HL-60 (cell line): Measurements from ENCODE around the gene AGO3.

Experiments used
- DNase-seq, 2 experiments: peaks; one replicate each; pipeline ENCODE4 v3.0.0-alpha.2; 2010 to 2020; ENCODE audit warnings: low read depth in 1 of 2, low spot score in 1 of 2
- H3K27ac ChIP-seq: fragments of 250-450 bp; sonication (Bioruptor Pico); replicated peaks from 2 replicates; pipeline ENCODE4 v1.5.1; 2020; ENCODE audit warnings: mild to moderate bottlenecking, moderate library complexity
- H3K27me3 ChIP-seq: fragments of 250-450 bp; sonication (Bioruptor Pico); 2 replicates; pipeline ENCODE4 v1.5.1; 2021; ENCODE audit warnings: mild to moderate bottlenecking, moderate library complexity; ENCODE audit not compliant: insufficient read depth, poor library complexity, severe bottlenecking
- H3K4me3 ChIP-seq: replicated peaks from 2 replicates; pipeline ENCODE4 v1.5.1; 2011; ENCODE audit warnings: mild to moderate bottlenecking, control low read depth, low read length; ENCODE audit not compliant: insufficient read depth
- GABPA ChIP-seq: IDR thresholded peaks from 2 replicates; pipeline ENCODE4 v1.6.1; 2012; ENCODE audit warnings: low read depth
- POLR2AphosphoS5 ChIP-seq: IDR thresholded peaks from 2 replicates; pipeline ENCODE4 v1.6.1; 2012; ENCODE audit warnings: low read depth
- SPI1 ChIP-seq: IDR thresholded peaks from 2 replicates; pipeline ENCODE4 v1.6.1; 2012; ENCODE audit warnings: low read depth, mild to moderate bottlenecking, borderline replicate concordance
- TF ChIP-seq, protein P1 (sequence below): IDR thresholded peaks from 2 replicates; pipeline ENCODE4 v1.6.1; 2012; ENCODE audit warnings: low read depth; ENCODE audit not compliant: insufficient replicate concordance
- TF ChIP-seq, protein P2 (sequence below): IDR thresholded peaks from one replicate; pipeline ENCODE4 v1.5.1; 2011; ENCODE audit warnings: low read length, control low read depth, inconsistent platforms; ENCODE audit not compliant: insufficient read depth

The AGO3 gene

GRCh38 chr1:35939484-35939883 lies 8.6 kb downstream of the AGO3 start:
- H3K27ac ChIP-seq, result no peak overlapping the region
- TF ChIP-seq GABPA (no peak), POLR2AphosphoS5 (no peak)
- TF ChIP-seq, protein P1, sequence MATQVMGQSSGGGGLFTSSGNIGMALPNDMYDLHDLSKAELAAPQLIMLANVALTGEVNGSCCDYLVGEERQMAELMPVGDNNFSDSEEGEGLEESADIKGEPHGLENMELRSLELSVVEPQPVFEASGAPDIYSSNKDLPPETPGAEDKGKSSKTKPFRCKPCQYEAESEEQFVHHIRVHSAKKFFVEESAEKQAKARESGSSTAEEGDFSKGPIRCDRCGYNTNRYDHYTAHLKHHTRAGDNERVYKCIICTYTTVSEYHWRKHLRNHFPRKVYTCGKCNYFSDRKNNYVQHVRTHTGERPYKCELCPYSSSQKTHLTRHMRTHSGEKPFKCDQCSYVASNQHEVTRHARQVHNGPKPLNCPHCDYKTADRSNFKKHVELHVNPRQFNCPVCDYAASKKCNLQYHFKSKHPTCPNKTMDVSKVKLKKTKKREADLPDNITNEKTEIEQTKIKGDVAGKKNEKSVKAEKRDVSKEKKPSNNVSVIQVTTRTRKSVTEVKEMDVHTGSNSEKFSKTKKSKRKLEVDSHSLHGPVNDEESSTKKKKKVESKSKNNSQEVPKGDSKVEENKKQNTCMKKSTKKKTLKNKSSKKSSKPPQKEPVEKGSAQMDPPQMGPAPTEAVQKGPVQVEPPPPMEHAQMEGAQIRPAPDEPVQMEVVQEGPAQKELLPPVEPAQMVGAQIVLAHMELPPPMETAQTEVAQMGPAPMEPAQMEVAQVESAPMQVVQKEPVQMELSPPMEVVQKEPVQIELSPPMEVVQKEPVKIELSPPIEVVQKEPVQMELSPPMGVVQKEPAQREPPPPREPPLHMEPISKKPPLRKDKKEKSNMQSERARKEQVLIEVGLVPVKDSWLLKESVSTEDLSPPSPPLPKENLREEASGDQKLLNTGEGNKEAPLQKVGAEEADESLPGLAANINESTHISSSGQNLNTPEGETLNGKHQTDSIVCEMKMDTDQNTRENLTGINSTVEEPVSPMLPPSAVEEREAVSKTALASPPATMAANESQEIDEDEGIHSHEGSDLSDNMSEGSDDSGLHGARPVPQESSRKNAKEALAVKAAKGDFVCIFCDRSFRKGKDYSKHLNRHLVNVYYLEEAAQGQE, result no peak
- no peak for DNase-seq
- no peaks in the 10 kb centered on the region for H3K27me3 ChIP-seq
- H3K4me3 ChIP-seq, result no peak overlapping the region

GRCh38 chr1:35945327-35945726 lies 14.4 kb downstream of the AGO3 start:
- TF ChIP-seq, protein P1, result no peak
- no peak for TF ChIP-seq POLR2AphosphoS5
- TF ChIP-seq, protein P2, sequence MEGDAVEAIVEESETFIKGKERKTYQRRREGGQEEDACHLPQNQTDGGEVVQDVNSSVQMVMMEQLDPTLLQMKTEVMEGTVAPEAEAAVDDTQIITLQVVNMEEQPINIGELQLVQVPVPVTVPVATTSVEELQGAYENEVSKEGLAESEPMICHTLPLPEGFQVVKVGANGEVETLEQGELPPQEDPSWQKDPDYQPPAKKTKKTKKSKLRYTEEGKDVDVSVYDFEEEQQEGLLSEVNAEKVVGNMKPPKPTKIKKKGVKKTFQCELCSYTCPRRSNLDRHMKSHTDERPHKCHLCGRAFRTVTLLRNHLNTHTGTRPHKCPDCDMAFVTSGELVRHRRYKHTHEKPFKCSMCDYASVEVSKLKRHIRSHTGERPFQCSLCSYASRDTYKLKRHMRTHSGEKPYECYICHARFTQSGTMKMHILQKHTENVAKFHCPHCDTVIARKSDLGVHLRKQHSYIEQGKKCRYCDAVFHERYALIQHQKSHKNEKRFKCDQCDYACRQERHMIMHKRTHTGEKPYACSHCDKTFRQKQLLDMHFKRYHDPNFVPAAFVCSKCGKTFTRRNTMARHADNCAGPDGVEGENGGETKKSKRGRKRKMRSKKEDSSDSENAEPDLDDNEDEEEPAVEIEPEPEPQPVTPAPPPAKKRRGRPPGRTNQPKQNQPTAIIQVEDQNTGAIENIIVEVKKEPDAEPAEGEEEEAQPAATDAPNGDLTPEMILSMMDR, result no peak
- no peak for TF ChIP-seq GABPA
- TF ChIP-seq SPI1, result no peak
- DNase-seq, result no peak
- no peak overlapping the region for H3K4me3 ChIP-seq
- H3K27me3 ChIP-seq, result no peaks in the 10 kb centered on the region
- no peak overlapping the region for H3K27ac ChIP-seq

DNA sequence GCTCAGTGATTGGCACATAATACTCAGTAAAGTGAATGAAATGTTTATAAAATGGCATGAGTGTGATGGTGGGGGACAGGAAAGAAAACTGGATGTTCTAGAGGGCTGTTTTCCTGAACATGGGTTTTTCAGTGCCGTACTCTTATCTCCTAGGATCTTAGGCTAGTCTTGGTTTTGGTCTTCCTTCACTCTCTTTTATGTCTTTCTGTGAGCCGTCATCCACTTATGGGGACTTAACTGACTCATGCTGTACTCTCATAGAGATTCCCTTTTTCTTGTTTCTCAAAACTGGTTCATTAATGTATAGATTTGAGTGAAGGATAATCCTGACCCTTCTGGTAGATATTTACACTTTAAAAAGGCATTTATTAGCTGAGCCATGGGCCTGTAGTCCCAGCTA lies 16.6 kb downstream of the AGO3 start:
- DNase-seq, result no peak
- H3K27ac ChIP-seq, result no peak overlapping the region
- H3K4me3 ChIP-seq, result no peak overlapping the region
- no peaks in the 10 kb centered on the region for H3K27me3 ChIP-seq
- no peak for TF ChIP-seq GABPA
- TF ChIP-seq, protein P2, result no peak
- TF ChIP-seq SPI1, result no peak
- TF ChIP-seq POLR2AphosphoS5, result no peak
- TF ChIP-seq, protein P1, result no peak

- no peak for TF ChIP-seq SPI1
- TF ChIP-seq, protein P2, result no peak
- TF ChIP-seq, protein P1, result no peak
- no peak for TF ChIP-seq GABPA
- no peak for TF ChIP-seq POLR2AphosphoS5
- no peaks in the 10 kb centered on the region for H3K27me3 ChIP-seq
- H3K27ac ChIP-seq, result no peak overlapping the region
- no peak overlapping the region for H3K4me3 ChIP-seq
- DNase-seq, result no peak
Measured at GRCh38 chr1:35958558-35958957, 27.7 kb downstream of the AGO3 start.
